ENCODE data around the gene ERVK3-1. TPM values are rescaled to one million over a fixed set of nuclear protein-coding genes. Genes with fewer than 3 reads are reported as not detected.
"Not testable (repeated sequence)": the region's sequence is repeated elsewhere in the genome, so short reads cannot be mapped to it uniquely, and the experiment has no call there.

Gene ERVK3-1
- total RNA-seq = 49.0 TPM

GRCh38 chr19:58305065-58305931, at the start of gene ERVK3-1:
Gene ERVK3-1 (plus strand): TSS chr19:58305377. CDS start chr19:58312169, 6,792 bp downstream.
- peak; percentile 86 to 99 (median 99) for DNase-seq (ENCODE audit: low read depth in 2 of 3, low spot score in 2 of 3)

- not testable (repeated sequence) for DNase-seq (ENCODE audit: low read depth in 2 of 3, low spot score in 2 of 3)
These were observed 46.9 kb upstream of the ERVK3-1 start for GRCh38 chr19:58258259-58258658.

- no peak for DNase-seq (ENCODE audit: low read depth in 2 of 3, low spot score in 2 of 3)
These were observed 43.6 kb upstream of the ERVK3-1 start for GRCh38 chr19:58261600-58261967.

GRCh38 chr19:58261968-58262921, 42.9 kb upstream of the ERVK3-1 start:
- no peak for DNase-seq (ENCODE audit: low read depth in 2 of 3, low spot score in 2 of 3)

GRCh38 chr19:58262922-58263296, 42.3 kb upstream of the ERVK3-1 start:
- DNase-seq (ENCODE audit: low read depth in 2 of 3, low spot score in 2 of 3) = no peak

GRCh38 chr19:58265100-58265499, 40.1 kb upstream of the ERVK3-1 start:
- DNase-seq (ENCODE audit: low read depth in 2 of 3, low spot score in 2 of 3) = no peak

GRCh38 chr19:58268344-58268743, 36.8 kb upstream of the ERVK3-1 start:
- no peak for DNase-seq (ENCODE audit: low read depth in 2 of 3, low spot score in 2 of 3)

- DNase-seq (ENCODE audit: low read depth in 2 of 3, low spot score in 2 of 3) = no peak
These were observed 30.4 kb upstream of the ERVK3-1 start for GRCh38 chr19:58274771-58275201.

- DNase-seq (ENCODE audit: low read depth in 2 of 3, low spot score in 2 of 3) = no peak
These were observed 29.6 kb upstream of the ERVK3-1 start for GRCh38 chr19:58275564-58275963.

- no peak for DNase-seq (ENCODE audit: low read depth in 2 of 3, low spot score in 2 of 3)
These were observed 28.0 kb upstream of the ERVK3-1 start for GRCh38 chr19:58277197-58277596.

GRCh38 chr19:58277748-58278540, 27.2 kb upstream of the ERVK3-1 start:
- DNase-seq (ENCODE audit: low read depth in 2 of 3, low spot score in 2 of 3) = no peak

GRCh38 chr19:58278541-58279041, 26.6 kb upstream of the ERVK3-1 start, which contains the start of gene ZNF8:
Gene ZNF8 (plus strand): TSS chr19:58278955. CDS start chr19:58279082, 127 bp downstream.
- DNase-seq (ENCODE audit: low read depth in 2 of 3, low spot score in 2 of 3) = peak; percentile 83 to 99 (median 99)

- peak in 2 of 3 donors; percentile 57 to 82 for DNase-seq (ENCODE audit: low read depth in 2 of 3, low spot score in 2 of 3)
These were observed 25.9 kb upstream of the ERVK3-1 start for GRCh38 chr19:58279042-58279924.

GRCh38 chr19:58279925-58280316, 25.3 kb upstream of the ERVK3-1 start:
- no peak for DNase-seq (ENCODE audit: low read depth in 2 of 3, low spot score in 2 of 3)

GRCh38 chr19:58284199-58284598, 21.0 kb upstream of the ERVK3-1 start:
- no peak for DNase-seq (ENCODE audit: low read depth in 2 of 3, low spot score in 2 of 3)

GRCh38 chr19:58291943-58292342, 13.2 kb upstream of the ERVK3-1 start:
- no peak for DNase-seq (ENCODE audit: low read depth in 2 of 3, low spot score in 2 of 3)

GRCh38 chr19:58294743-58295374, 10.3 kb upstream of the ERVK3-1 start:
- no peak for DNase-seq (ENCODE audit: low read depth in 2 of 3, low spot score in 2 of 3)

GRCh38 chr19:58296104-58296503, 9.1 kb upstream of the ERVK3-1 start:
- DNase-seq (ENCODE audit: low read depth in 2 of 3, low spot score in 2 of 3) = no peak

GRCh38 chr19:58300620-58301019, 4.6 kb upstream of the ERVK3-1 start:
- no peak for DNase-seq (ENCODE audit: low read depth in 2 of 3, low spot score in 2 of 3)
